Smooth muscle cell (in vitro differentiated cells): ENCODE results near the gene METTL17. TPM values are rescaled to one million over a fixed set of nuclear protein-coding genes. Genes with fewer than 3 reads are reported as not detected.

ENCODE experiments used
- DNase-seq: peaks from one replicate; lab custom pipeline; 2025; ENCODE audit not compliant: unreplicated experiment; lab: John Stamatoyannopoulos, UW
- H2AFZ ChIP-seq: fragments of 200-600 bp; sonication (generic); 2 replicates; pipeline ENCODE4 v1.6.0; 2016; ENCODE audit warnings: antibody characterized with exemption, low read depth, mild to moderate bottlenecking
- H3F3A ChIP-seq: fragments of 200-600 bp; sonication (generic); 2 replicates; pipeline ENCODE4 v1.6.0; 2017; ENCODE audit warnings: antibody characterized with exemption, low read depth
- H3K27ac ChIP-seq: fragments of 200-600 bp; sonication (generic); 2 replicates; pipeline ENCODE4 v1.5.1; 2016; ENCODE audit warnings: low read depth, mild to moderate bottlenecking
- H3K27me3 ChIP-seq: fragments of 200-600 bp; sonication (generic); 2 replicates; pipeline ENCODE4 v1.6.1; 2016; ENCODE audit warnings: low read depth, mild to moderate bottlenecking
- H3K36me3 ChIP-seq: fragments of 200-600 bp; sonication (generic); 2 replicates; pipeline ENCODE4 v1.5.1; 2016; ENCODE audit warnings: low read depth
- H3K4me1 ChIP-seq: fragments of 200-600 bp; sonication (generic); 2 replicates; pipeline ENCODE4 v1.5.1; 2016; ENCODE audit warnings: low read depth
- H3K4me2 ChIP-seq: fragments of 200-600 bp; sonication (generic); 2 replicates; pipeline ENCODE4 v1.6.0; 2016; ENCODE audit warnings: mild to moderate bottlenecking
- H3K4me3 ChIP-seq: fragments of 200-600 bp; sonication (generic); 2 replicates; pipeline ENCODE4 v1.5.1; 2016; ENCODE audit warnings: mild to moderate bottlenecking
- H3K79me2 ChIP-seq: fragments of 200-600 bp; sonication (generic); 2 replicates; pipeline ENCODE4 v1.6.0; 2016; ENCODE audit warnings: low read depth, mild to moderate bottlenecking
- H3K9ac ChIP-seq: fragments of 200-600 bp; sonication (generic); 2 replicates; pipeline ENCODE4 v1.6.0; 2016; ENCODE audit warnings: low read depth
- H3K9me3 ChIP-seq: fragments of 200-600 bp; sonication (generic); replicated peaks from 2 replicates; pipeline ENCODE4 v1.5.1; 2016; ENCODE audit warnings: low read depth
- H4K20me1 ChIP-seq: fragments of 200-600 bp; sonication (generic); 2 replicates; pipeline ENCODE4 v1.6.0; 2016; ENCODE audit warnings: low read depth
- WGBS: methylation state at CpG from one replicate; pipeline ENCODE4 v1.1.7; 2016; ENCODE audit warnings: low lambda C conversion rate; 5-methylcytosine and 5-hydroxymethylcytosine counted together
- polyA plus RNA-seq: library from polyadenylated mRNA; unstranded; fragments of >200 nt; fragmentation: Nextera tagmentation; extraction: Ambion mirVana; gene quantifications from 2 replicates; pipeline ENCODE4 v1.2.1, GENCODE V29; 2016
- total RNA-seq: library from RNA; depleted of rRNA; stranded (reverse); fragments of >200 nt; gene quantifications from 2 replicates; pipeline ENCODE4 v1.2.3, GENCODE V29; 2014
- TF ChIP-seq, protein P1 (sequence below): fragments of 200-600 bp; sonication (generic); IDR thresholded peaks from 2 replicates; pipeline ENCODE4 v1.5.1; 2017; ENCODE audit warnings: borderline replicate concordance, mild to moderate bottlenecking, antibody characterized with exemption; ENCODE audit not compliant: insufficient read depth, poor library complexity, severe bottlenecking

Gene METTL17
- total and polyA plus RNA-seq, 2 experiments from 2014 or later, result 46.5 to 96.3 TPM

DNA sequence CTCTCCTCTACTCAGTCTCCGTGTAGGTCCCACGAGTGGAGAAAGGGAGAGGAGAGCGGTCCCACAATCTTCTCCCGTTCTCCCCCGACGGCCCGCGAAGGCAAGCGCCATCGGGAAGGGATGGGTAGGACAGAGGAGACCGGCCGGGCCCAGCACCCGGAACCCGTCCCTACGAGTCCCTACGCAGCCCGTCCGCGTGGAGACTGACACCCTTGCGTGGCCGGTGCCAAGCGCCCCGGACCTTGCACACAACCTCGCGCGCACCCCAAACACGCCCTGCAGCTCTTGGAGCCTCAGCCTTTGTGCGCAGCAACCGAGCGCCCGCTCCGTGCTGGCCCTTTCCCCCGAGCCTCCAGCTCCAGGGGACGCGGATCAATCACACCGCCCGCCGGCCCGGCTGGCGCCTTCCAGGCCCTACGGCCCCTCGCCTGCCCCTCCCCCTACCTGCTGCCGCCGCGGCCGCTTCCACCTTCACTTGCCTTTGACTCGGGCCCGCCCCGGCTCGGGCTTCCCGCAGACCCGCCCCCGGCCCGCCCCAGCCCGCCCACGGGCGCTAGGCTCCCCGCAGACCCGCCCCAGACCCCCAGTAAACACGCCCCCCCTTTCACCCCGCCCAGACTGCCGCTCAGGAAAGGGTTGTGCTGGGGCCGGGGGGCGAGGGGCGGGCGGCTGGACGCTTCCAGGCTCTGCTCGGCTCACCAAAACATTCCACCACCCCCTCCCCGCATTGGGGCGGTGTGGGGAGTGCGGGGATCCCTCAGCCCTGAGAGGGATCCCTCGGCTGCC lies 35.0 kb downstream of the METTL17 start, which contains the start of gene NDRG2:
TSS of gene NDRG2 (minus strand) at position 477 of the 786 bp plus-strand sequence. CDS start 1,746 bp downstream, outside the sequence.
- Histone ChIP-seq H3K4me2 (peak within 1 kb of the TSS; percentile 93), H3K4me1 (peaks cover 10% of the 10 kb centered on the region), H3K36me3 (no peaks in the 10 kb centered on the region), H4K20me1 (no peaks in the 10 kb centered on the region), H3K27me3 (no peaks in the 10 kb centered on the region), H2AFZ (peak within 1 kb of the TSS; percentile 89), H3K9me3 (no peaks in the 10 kb centered on the region), H3K4me3 (peak within 1 kb of the TSS; percentile 57), H3K9ac (peak within 1 kb of the TSS; percentile 27), H3K79me2 (no peaks in the 10 kb centered on the region), H3F3A (peaks cover 28% of the 10 kb centered on the region), H3K27ac (peak within 1 kb of the TSS; percentile 33)
- peak; percentile 44 for DNase-seq
- TF ChIP-seq, protein P1, sequence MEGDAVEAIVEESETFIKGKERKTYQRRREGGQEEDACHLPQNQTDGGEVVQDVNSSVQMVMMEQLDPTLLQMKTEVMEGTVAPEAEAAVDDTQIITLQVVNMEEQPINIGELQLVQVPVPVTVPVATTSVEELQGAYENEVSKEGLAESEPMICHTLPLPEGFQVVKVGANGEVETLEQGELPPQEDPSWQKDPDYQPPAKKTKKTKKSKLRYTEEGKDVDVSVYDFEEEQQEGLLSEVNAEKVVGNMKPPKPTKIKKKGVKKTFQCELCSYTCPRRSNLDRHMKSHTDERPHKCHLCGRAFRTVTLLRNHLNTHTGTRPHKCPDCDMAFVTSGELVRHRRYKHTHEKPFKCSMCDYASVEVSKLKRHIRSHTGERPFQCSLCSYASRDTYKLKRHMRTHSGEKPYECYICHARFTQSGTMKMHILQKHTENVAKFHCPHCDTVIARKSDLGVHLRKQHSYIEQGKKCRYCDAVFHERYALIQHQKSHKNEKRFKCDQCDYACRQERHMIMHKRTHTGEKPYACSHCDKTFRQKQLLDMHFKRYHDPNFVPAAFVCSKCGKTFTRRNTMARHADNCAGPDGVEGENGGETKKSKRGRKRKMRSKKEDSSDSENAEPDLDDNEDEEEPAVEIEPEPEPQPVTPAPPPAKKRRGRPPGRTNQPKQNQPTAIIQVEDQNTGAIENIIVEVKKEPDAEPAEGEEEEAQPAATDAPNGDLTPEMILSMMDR, result no peak
- 1% methylated on average over 26 of the region's 72 CpGs for whole genome bisulfite sequencing

DNA sequence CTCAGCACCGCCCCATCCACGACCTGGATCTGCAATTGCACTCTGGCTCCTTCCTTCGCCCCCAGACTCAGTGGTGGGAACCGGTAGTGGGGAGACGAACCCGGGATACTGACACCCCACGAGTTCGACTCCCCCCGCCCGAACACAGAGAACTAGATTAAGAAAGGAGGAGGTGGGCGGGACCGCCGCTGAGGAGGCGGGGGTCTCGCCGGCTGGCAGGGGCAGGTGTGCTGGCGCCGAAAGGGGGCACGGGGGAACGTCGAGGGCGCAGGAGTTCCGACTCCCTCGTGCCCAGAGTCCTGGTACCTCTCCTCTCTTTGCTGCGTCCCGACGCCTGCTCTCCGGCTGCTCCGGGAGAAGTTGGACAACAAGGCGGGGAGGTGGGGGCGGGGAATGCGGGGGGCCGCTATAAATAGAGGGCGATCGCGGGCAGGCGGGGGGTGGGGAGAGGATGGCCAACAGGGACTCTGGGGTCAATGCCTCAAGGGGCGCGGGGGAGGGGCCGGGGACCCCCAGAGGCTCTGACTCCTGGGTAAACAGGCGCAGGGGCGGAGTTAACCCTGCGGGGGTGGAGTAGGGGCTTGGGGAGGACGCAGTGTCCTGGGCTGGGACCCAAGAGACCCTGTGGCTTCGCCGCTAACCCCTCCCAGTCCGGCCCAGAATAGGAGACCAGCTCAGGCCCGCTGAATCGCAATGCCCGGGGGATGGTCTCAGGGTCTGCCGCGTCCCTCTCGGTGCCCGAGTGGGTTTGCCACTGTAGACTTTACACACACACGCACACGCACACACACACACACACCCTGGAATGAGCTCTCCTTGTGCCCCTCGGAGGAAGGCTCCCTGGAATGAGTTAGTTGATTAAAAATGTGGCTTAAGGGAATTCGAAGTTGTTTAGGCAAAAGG lies 35.8 kb downstream of the METTL17 start:
- H3K27me3 ChIP-seq, result no peaks in the 10 kb centered on the region
- H3K36me3 ChIP-seq, result no peaks in the 10 kb centered on the region
- H3K4me1 ChIP-seq, result peaks cover 10% of the 10 kb centered on the region
- peak; percentile 41 for DNase-seq
- WGBS, result 6% methylated on average over 33 of the region's 58 CpGs
- H3K9ac ChIP-seq, result peak overlapping the region; percentile 27
- H3K4me2 ChIP-seq, result peak overlapping the region; percentile 93
- peaks cover 28% of the 10 kb centered on the region for H3F3A ChIP-seq
- peak overlapping the region; percentile 57 for H3K4me3 ChIP-seq
- no peaks in the 10 kb centered on the region for H3K9me3 ChIP-seq
- H2AFZ ChIP-seq, result peak overlapping the region; percentile 89
- H3K79me2 ChIP-seq, result no peaks in the 10 kb centered on the region
- TF ChIP-seq, protein P1, result no peak
- H3K27ac ChIP-seq, result peak overlapping the region; percentile 33
- no peaks in the 10 kb centered on the region for H4K20me1 ChIP-seq

DNA sequence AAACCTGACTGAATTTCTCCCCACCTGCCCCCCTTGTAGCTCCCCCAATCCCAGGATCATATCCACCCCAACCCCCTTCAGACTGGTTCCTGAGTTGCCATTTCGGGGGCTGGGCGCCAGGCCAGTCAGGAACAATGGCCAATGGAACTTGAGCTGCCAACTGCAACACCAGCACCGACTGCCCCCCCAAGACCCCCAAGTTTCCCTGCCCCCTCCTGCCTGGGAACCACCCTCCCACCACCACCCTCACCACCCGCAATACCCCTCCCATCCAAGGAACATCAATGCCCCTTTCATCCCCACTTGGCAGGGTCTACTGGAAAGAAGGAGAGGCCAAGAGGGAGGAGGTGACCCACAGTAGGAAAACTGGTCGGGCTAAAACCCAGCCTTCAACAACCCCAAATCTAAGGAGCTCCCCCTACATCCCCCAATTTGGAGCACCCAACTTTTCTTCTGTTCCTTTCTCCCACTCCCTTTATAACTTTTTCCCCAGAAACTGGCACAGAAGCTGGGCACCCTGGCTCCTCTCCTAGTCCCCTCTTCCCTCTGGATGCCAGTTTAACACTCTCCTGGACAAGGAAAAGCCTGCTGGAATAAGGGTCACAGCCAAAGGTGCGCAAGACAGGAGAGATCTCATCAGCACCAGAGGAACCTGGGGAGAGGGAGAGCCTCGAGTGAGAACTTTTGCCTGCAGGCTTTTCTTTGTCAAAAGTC lies 36.7 kb downstream of the METTL17 start:
- H3F3A ChIP-seq, result peaks cover 28% of the 10 kb centered on the region
- no peaks in the 10 kb centered on the region for H3K9me3 ChIP-seq
- DNase-seq, result no peak
- H3K9ac ChIP-seq, result no peak overlapping the region
- peak overlapping the region; percentile 21 for H2AFZ ChIP-seq
- peaks cover 10% of the 10 kb centered on the region for H3K4me1 ChIP-seq
- peak overlapping the region; percentile 57 for H3K4me3 ChIP-seq
- whole genome bisulfite sequencing, result 47% methylated on average over 5 of the region's 7 CpGs
- H3K27ac ChIP-seq, result peak overlapping the region; percentile 33
- TF ChIP-seq, protein P1, result no peak
- no peaks in the 10 kb centered on the region for H3K79me2 ChIP-seq
- H3K27me3 ChIP-seq, result no peaks in the 10 kb centered on the region
- H3K4me2 ChIP-seq, result peak overlapping the region; percentile 93
- H3K36me3 ChIP-seq, result no peaks in the 10 kb centered on the region
- no peaks in the 10 kb centered on the region for H4K20me1 ChIP-seq
